K562 (cell line): ENCODE results near the gene FAM149A.

Experiments
- CTCF ChIP-seq, 3 experiments: IDR thresholded peaks in 2 of 3; conservative IDR thresholded peaks in 1 of 3; 2 replicates each; pipeline ENCODE4 v1.5.1; 2011 to 2012; ENCODE audit warnings: low read length in 3 of 3, mild to moderate bottlenecking in 3 of 3, control low read depth in 2 of 3, improper control_type of control experiment in 1 of 3, inconsistent platforms in 1 of 3, low read depth in 1 of 3, mixed read lengths in 1 of 3, moderate library complexity in 1 of 3; ENCODE audit not compliant: insufficient read depth in 2 of 3
- GABPA ChIP-seq: fragments of 200-800 bp; sonication (Bioruptor generic); conservative IDR thresholded peaks from 2 replicates; pipeline ENCODE4 v1.6.1; 2016; ENCODE audit warnings: low read depth, missing genetic modification characterization, missing compliant biosample characterization
- HNRNPK ChIP-seq: fragments of 200-400 bp; formaldehyde crosslinking; IDR thresholded peaks from one replicate; pipeline ENCODE4 v1.6.1; 2018; ENCODE audit warnings: mild to moderate bottlenecking, low read depth, low read length; ENCODE audit not compliant: poor library complexity, severe bottlenecking
- MXI1 ChIP-seq: IDR thresholded peaks from 2 replicates; pipeline ENCODE4 v1.6.1; 2011; ENCODE audit warnings: low read depth, mild to moderate bottlenecking, improper control_type of control experiment, low read length
- NCOA4 ChIP-seq: fragments of 450-650 bp; IDR thresholded peaks from 2 replicates; pipeline ENCODE4 v1.6.1; 2018; ENCODE audit warnings: mild to moderate bottlenecking; ENCODE audit not compliant: partially characterized antibody
- TAF1 ChIP-seq: IDR thresholded peaks from 2 replicates; pipeline ENCODE4 v1.6.1; 2011; ENCODE audit warnings: mild to moderate bottlenecking, low read length, moderate library complexity; ENCODE audit not compliant: insufficient read depth, control insufficient read depth, severe bottlenecking; ENCODE audit errors: extremely low read depth
- ZBTB49 ChIP-seq: sonication (generic); formaldehyde crosslinking; IDR thresholded peaks from 2 replicates; pipeline ENCODE4 v1.8.0; 2022; ENCODE audit warnings: missing genetic modification reagents, mild to moderate bottlenecking, borderline replicate concordance
- ZKSCAN8 ChIP-seq: fragments of 200-800 bp; sonication (Bioruptor generic); IDR thresholded peaks from 2 replicates; pipeline ENCODE4 v1.6.1; 2016; ENCODE audit warnings: missing genetic modification characterization, missing compliant biosample characterization
- ZNF282 ChIP-seq: sonication (generic); formaldehyde crosslinking; IDR thresholded peaks from 2 replicates; pipeline ENCODE4 v1.8.1; 2023; ENCODE audit warnings: missing genetic modification reagents

GRCh38 chr4:186204103-186204559, 99.6 kb downstream of the FAM149A start:
- TF ChIP-seq CTCF (IDR thresholded peaks at IDR 0.05 in 2 of 3, conservative IDR thresholded peaks at IDR 0.05 in 1 of 3; ENCODE audit: insufficient read depth in 2 of 3, low read depth in 1 of 3, low read length in 3 of 3) (no peak), ZBTB49 (CRISPR knock-in tag) (no peak), TAF1 (no peak), HNRNPK (no peak), MXI1 (no peak), ZNF282 (CRISPR knock-in tag) (no peak), GABPA (no peak), ZKSCAN8 (no peak), NCOA4 (no peak)
